Esophagus squamous epithelium (tissue), 4 donors: ENCODE measurements around the gene PPA1.

Experiments
- CTCF ChIP-seq, 6 experiments: fragments of 450-650 bp in 4 of 6; fragments of 200-600 bp in 2 of 6; sonication (generic) in 2 of 6; IDR thresholded peaks; one replicate each; pipeline ENCODE4 v1.5.1; 2016 to 2019; ENCODE audit warnings: antibody characterized with exemption in 6 of 6, mild to moderate bottlenecking in 4 of 6, moderate library complexity in 4 of 6
- POLR2A ChIP-seq, 4 donors: fragments of 450-650 bp; IDR thresholded peaks; one replicate each; pipeline ENCODE4 v1.6.1; 2017; ENCODE audit warnings: antibody characterized with exemption in 4 of 4, mild to moderate bottlenecking in 4 of 4, moderate library complexity in 3 of 4

DNA sequence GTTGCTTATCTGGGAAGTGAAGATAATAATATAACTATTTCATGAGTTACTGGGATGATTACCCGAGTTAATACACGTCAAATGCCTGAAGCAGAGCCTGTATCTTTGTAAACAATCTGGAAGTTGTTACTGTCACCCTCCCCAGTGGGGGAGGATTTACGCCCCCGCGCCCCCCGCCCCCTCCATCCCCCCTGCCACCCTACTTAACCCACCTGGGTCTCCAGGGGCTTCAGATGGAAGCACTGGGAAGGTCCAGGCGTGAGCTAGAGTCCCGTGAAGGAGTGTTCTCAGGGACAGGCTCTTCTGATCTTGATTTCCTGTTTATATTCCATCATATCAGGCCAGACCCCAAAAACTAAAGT lies 691 bp upstream of the PPA1 start:
- TF ChIP-seq POLR2A (IDR thresholded peaks at IDR 0.05) (no peak), CTCF (IDR thresholded peaks at IDR 0.05) (no peak)
